Retinal pigment epithelial cell (primary cell): ENCODE data around the gene TNIK.

Source experiments
- DNase-seq: peaks from one replicate; pipeline ENCODE4 v3.0.0-alpha.2; 2010; ENCODE audit warnings: low read depth
- H3K4me3 ChIP-seq: 2 replicates; pipeline ENCODE4 v1.5.1; 2011; ENCODE audit warnings: mild to moderate bottlenecking, low read length, control low read depth, moderate library complexity
- TF ChIP-seq, protein P1 (sequence below): conservative IDR thresholded peaks from 2 replicates; pipeline ENCODE4 v1.5.1; 2011; ENCODE audit warnings: low read depth, low read length, control low read depth, inconsistent platforms

TNIK gene

DNA sequence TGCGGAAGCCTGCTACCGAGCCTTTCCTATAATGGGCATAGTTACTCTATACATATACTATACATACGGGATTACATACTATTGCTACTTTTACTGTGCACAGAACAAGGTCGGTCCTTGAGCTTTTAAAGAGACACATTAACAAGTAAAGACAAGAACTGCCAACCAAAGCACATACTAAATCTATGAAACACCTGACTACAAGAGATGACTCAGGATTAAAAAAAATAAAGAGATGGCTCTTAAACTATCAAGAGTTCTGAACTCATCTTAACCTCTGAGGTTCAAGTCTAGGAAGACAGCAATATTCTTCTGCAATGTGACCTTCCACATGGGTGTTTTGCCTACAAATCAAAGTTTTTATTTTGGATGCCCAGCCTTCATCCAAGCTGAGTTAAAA, 106.8 kb downstream of the TNIK start:
- H3K4me3 ChIP-seq, result no peak overlapping the region
- DNase-seq, result no peak
- TF ChIP-seq, protein P1, sequence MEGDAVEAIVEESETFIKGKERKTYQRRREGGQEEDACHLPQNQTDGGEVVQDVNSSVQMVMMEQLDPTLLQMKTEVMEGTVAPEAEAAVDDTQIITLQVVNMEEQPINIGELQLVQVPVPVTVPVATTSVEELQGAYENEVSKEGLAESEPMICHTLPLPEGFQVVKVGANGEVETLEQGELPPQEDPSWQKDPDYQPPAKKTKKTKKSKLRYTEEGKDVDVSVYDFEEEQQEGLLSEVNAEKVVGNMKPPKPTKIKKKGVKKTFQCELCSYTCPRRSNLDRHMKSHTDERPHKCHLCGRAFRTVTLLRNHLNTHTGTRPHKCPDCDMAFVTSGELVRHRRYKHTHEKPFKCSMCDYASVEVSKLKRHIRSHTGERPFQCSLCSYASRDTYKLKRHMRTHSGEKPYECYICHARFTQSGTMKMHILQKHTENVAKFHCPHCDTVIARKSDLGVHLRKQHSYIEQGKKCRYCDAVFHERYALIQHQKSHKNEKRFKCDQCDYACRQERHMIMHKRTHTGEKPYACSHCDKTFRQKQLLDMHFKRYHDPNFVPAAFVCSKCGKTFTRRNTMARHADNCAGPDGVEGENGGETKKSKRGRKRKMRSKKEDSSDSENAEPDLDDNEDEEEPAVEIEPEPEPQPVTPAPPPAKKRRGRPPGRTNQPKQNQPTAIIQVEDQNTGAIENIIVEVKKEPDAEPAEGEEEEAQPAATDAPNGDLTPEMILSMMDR, result no peak

DNA sequence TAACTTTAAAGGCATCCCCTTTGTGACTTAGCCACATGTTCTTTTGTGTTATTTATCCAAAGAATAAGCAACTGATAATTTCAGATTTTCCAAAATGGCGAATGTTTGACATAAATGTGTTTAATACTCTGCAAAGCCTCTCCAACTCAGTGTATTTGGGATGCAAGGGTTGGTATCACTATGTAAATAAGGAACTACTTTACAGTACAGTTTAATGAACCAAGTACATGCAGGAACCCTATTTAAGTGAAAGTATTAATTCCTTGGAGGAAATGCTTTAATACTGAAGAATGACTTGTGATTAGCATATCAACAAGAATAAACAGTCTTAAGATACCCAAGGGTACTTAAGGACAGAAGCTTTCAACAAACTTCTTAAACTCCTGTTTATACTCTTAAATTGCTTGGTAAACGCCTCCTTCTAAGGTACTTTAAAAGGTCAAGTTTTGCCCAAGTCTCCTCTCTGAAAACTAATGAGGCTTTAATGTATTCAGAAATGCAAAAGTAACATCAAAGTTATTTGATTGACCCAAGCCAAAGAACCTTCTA, 107.7 kb downstream of the TNIK start:
- DNase-seq, result no peak
- TF ChIP-seq, protein P1, result no peak
- no peak overlapping the region for H3K4me3 ChIP-seq

DNA sequence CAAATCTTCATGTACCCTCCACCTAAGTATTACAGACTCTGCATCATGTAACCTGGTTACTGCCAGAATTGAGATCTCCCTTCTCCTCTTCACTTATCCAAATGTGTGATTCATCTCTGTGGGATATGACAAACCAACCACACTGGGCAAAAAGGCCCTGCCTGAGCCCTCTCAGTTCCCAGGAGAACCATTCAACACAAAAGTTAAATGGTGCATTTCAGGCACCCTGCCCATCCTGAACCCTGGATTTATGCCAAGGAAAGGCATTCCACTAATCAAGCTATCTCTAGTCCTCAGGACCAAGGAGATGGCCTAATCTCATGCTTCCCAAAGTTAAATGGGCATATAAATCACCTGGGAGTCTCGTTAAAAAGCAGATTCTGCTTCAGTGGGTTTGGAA, 108.5 kb downstream of the TNIK start:
- H3K4me3 ChIP-seq, result no peak overlapping the region
- DNase-seq, result no peak
- TF ChIP-seq, protein P1, result no peak

DNA sequence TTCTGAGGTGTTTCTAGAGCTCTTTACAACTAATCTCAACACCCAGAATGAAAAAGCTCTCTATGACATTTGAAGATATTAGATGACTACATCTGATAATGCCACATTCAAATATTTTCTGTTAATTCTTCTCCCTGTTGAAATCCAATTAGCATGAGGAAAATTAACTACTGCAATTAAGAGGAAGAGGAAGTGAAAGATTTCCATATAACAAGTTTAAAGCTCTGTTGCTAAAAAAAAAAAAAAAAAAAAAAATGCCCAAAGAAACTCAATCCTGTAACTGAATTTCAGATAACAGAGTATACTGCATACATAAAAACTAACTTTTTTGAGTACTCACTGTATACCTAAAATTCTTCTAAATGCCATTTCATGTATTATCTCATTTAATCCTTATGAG, 109.8 kb downstream of the TNIK start:
- no peak overlapping the region for H3K4me3 ChIP-seq
- DNase-seq, result no peak
- TF ChIP-seq, protein P1, result no peak

DNA sequence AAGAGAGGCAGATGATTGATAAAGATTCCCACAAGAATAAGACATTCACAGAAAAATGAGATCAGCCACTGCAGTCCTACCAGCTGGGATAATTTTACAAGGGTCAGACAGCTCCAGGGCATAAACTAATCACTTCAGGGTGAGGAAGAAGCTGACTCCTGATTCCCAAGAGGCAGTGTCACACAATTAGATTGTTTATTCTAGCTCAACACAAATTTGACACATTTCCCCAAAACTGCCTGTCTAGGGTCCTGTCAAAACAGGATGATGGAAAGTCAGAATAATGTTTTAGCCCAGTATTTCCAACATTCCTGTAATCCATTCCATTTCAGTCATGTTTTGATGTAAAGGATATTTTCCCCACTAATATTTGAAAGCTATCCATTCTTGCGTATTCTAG, 110.8 kb downstream of the TNIK start:
- TF ChIP-seq, protein P1, result no peak

DNA sequence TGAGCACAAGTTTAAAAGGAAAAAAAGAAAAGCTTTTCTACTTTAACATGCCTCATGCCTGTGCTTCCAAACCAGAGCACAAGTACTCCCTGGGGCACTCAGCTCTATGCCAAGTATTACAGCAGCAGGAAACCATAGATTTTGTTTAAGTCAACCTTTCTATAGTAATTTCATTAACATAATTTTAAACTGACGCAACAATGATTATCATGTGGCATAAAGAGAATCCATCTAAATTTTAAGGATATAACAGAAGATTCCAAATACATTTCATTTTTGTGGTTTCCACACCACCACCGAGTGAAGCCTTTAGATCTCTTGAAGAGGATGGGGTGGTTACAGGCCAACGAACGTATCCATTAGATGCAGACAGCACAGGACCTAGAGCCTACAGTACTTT, 112.1 kb downstream of the TNIK start:
- no peak for DNase-seq
- H3K4me3 ChIP-seq, result no peak overlapping the region

More for the DNA sequence above, 110.8 kb downstream of the TNIK start:
- no peak overlapping the region for H3K4me3 ChIP-seq
- no peak for DNase-seq

More for the DNA sequence above, 112.1 kb downstream of the TNIK start:
- TF ChIP-seq, protein P1, result no peak
